Measurements from ENCODE around the gene TIMP4.

GRCh38 chr3:12197475-12197874 is 38.8 kb upstream of the TIMP4 start:
- no peak for TF ChIP-seq CTCF (IDR thresholded peaks at IDR 0.05; ENCODE audit: borderline replicate concordance, extremely low read depth, low read length, poor library complexity, severe bottlenecking)
- TF ChIP-seq EZH2 (IDR thresholded peaks at IDR 0.05; ENCODE audit: borderline replicate concordance, low read depth, low read length, severe bottlenecking): no peak

Data from DND-41 (cell line).